IgD-negative memory B cell (primary cell): ENCODE measurements around the gene POLR3C. TPM values are rescaled to one million over a fixed set of nuclear protein-coding genes. Genes with fewer than 3 reads are reported as not detected.
A peak's percentile ranks its signal among the peaks of the same experiment; 100 is the strongest.

ENCODE experiments used
- H3K27ac Mint-ChIP-seq, 3 donors: one replicate each; pipeline ENCODE4 v1.8.0; 2020 to 2022; ENCODE audit warnings: mild to moderate bottlenecking in 3 of 3, mixed read lengths in 3 of 3, moderate library complexity in 1 of 3
- H3K27me3 Mint-ChIP-seq: one replicate; pipeline ENCODE4 v1.8.0; 2021; ENCODE audit warnings: mixed read lengths
- H3K36me3 Mint-ChIP-seq: one replicate; pipeline ENCODE4 v1.8.0; 2020; ENCODE audit warnings: mild to moderate bottlenecking, mixed read lengths
- H3K4me1 Mint-ChIP-seq, 3 donors: one replicate each; pipeline ENCODE4 v1.8.0; 2020 to 2022; ENCODE audit warnings: mixed read lengths in 3 of 3, mild to moderate bottlenecking in 1 of 3
- H3K4me3 Mint-ChIP-seq, 4 donors: one replicate each; pipeline ENCODE4 v1.8.0; 2020 to 2022; ENCODE audit warnings: mild to moderate bottlenecking in 4 of 4, mixed read lengths in 4 of 4, moderate library complexity in 3 of 4
- H3K9me3 Mint-ChIP-seq, 3 donors: one replicate each; pipeline ENCODE4 v1.8.0; 2020 to 2021; ENCODE audit warnings: mixed read lengths in 3 of 3, mild to moderate bottlenecking in 1 of 3
- polyA plus RNA-seq: library from polyadenylated mRNA; unstranded; fragments of 300-500 nt; fragmentation: Illumina TruSeq; gene quantifications from one replicate; pipeline ENCODE4 v1.2.3, GENCODE V29; 2021

The POLR3C gene
- polyA plus RNA-seq, 1 donor from 2014 or later, result 54.0 TPM

DNA sequence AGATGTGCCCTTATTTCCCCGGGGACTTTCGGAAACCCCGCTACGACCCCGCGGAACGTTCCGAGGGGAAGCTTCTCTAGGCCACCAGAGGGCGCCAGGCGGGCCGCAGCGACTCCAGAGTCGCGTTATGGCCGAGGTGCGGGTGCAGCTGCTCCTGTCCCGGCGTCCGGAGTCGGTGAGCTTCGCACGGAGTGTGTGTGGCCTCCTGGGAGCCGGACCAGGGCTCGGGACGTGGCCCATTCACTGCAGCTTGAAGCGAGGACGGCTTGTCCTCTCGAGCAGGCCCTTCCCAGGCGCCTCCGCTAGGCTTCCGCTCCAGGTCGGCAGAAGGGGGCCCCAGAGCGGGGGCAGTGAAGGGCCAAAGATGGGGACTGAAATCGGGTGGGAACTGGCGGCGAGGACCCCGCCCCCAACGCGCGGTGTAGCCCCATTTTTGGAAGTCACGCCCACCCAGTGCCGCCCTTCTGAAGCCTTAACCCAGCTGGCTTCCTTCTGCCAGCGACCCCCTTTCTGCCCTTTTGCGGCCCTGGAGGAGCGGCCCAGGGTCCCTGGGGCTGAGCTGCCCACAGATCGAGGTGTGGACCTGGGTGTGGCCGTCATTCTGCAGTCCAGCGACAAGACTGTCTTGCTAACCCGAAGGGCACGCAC is 21.6 kb downstream of the POLR3C start, which contains the start of gene NUDT17:
TSS of gene NUDT17 (plus strand) at position 117 of the 648 bp plus-strand sequence. CDS start at position 128, 11 bp downstream.
- Mint-ChIP-seq H3K4me1 (peaks cover 0 to 6% (median 5%) of the 10 kb centered on the region in 3 donors), H3K27ac (peak within 1 kb of the TSS; percentile 23 to 90 (median 59)), H3K9me3 (no peaks in the 10 kb centered on the region), H3K36me3 (peaks cover 4% of the 10 kb centered on the region), H3K27me3 (no peaks in the 10 kb centered on the region), H3K4me3 (peak within 1 kb of the TSS in 1 of 4 donors; percentile 56)

DNA sequence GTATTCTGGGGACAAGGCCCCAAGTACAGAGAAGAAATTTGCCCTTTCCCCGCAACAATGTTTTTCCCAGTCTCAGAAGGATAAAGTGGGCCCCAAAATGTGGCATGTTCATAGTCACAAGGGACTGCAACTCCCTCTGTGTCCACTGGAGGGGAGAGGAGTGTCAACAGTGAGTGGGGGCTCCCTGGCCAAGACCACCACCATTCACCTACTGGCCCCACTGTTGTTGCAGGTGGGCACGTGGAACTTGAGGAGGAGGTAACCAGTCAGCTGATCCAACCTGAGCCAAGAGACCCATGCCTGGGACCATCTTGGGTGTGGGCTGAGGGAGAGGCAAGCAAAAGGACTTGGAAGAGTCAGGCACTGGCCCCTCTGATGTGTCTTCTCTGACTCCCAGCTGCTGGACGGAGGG is 22.2 kb downstream of the POLR3C start:
- Mint-ChIP-seq H3K36me3 (peaks cover 4% of the 10 kb centered on the region), H3K4me1 (peaks cover 0 to 6% (median 5%) of the 10 kb centered on the region in 3 donors), H3K27ac (peak overlapping the region; percentile 23 to 90 (median 59)), H3K9me3 (no peaks in the 10 kb centered on the region), H3K27me3 (no peaks in the 10 kb centered on the region), H3K4me3 (peak overlapping the region in 1 of 4 donors; percentile 56)

DNA sequence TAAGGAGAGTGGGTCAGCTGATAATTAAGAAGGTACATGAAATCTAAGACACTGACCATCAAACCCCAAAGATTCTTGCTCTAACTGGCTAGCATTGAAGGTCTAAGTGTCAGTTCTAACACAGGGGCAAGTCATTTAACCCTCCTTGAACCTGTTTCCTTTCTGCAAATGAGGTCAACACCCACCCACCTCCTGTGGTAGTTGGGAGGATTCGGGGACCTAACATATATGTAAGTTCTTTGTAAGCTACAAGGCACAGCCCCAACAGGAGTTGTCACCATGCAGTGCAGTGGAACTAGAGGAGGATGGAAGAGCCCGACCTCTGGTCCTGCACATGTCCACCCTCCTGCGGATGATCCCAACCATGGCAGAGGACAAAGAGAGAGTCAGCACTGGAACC is 23.8 kb downstream of the POLR3C start:
- H3K27me3 Mint-ChIP-seq, result no peaks in the 10 kb centered on the region
- H3K4me1 Mint-ChIP-seq, result peaks cover 0 to 6% (median 5%) of the 10 kb centered on the region in 3 donors
- H3K27ac Mint-ChIP-seq, result no peak overlapping the region
- peaks cover 1% of the 10 kb centered on the region for H3K36me3 Mint-ChIP-seq
- H3K4me3 Mint-ChIP-seq, result peak overlapping the region in 1 of 4 donors; percentile 8
- H3K9me3 Mint-ChIP-seq, result no peaks in the 10 kb centered on the region

DNA sequence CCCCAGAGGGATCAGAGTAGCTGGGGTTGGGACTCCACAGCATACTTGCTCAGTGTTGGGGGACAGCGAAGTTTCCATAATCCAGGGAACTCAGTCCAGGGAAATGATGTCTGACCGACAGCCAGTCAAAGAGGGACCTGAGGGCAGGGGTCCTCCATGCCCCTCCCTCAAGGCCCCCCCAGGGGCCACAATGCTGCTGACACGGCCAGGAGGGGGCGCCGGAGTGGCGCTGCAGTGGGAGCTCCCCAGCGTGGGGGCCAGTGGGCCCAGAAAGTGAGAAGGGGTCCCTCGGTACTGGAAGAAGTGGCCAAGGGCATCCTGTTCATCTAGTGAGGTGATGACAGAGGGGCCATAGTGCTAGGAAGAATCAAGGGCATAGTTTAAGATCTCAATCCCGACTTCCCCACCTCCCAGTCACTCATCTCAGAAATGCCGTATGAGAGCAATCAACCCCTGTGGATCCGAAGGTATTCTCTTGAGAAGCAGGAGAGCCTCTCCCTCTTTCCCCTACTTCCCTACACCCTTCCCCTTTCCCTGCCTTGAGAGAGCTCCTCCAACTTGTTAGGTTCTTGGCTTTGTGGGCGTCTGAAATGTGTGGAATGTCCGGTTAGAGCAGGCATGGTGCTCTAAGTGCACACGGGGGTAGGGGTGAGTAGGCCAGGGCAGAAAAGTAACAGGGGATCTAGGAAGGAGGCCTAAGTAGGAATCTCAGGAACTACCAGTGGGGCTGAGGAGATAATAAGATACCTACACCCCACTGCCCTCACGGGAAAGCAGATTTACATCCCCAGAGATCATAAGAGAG is 25.6 kb downstream of the POLR3C start:
- peaks cover 1% of the 10 kb centered on the region for H3K36me3 Mint-ChIP-seq
- H3K4me1 Mint-ChIP-seq, result peaks cover 0 to 6% (median 5%) of the 10 kb centered on the region in 3 donors
- H3K27ac Mint-ChIP-seq, result peak overlapping the region in 1 of 3 donors; percentile 6
- H3K4me3 Mint-ChIP-seq, result no peak overlapping the region
- no peaks in the 10 kb centered on the region for H3K9me3 Mint-ChIP-seq
- H3K27me3 Mint-ChIP-seq, result no peaks in the 10 kb centered on the region

DNA sequence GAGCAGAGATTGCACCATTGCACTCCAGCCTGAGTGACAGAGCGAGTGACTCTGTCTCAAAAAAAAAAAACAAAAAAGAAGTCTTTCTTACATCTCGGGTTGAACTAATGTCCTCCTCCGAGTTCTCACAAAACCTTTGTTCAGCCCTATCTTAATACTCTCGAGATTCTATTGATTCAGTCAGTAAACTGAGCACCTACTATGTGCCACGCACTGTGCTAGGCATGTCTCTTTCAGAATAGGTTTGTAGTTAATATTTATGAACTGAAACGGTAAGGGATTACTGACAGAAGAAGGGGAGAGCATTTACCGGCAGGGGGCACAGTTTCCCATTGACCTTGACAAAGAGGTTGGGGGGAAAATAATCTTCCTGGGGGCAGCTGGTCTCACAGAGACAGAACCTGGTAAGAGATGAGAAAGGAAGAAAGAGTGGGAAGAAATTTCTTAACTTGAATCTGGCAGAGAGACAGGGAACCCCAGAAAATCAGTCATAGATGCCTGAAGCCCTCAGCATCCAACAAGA is 31.5 kb downstream of the POLR3C start:
- no peaks in the 10 kb centered on the region for H3K27me3 Mint-ChIP-seq
- no peaks in the 10 kb centered on the region for H3K9me3 Mint-ChIP-seq
- H3K36me3 Mint-ChIP-seq, result no peaks in the 10 kb centered on the region
- H3K4me1 Mint-ChIP-seq, result peaks cover 4 to 12% (median 9%) of the 10 kb centered on the region in 3 donors
- H3K4me3 Mint-ChIP-seq, result peak overlapping the region in 2 of 4 donors; percentile 7 to 99
- H3K27ac Mint-ChIP-seq, result peak overlapping the region in 2 of 3 donors; percentile 49 to 85

DNA sequence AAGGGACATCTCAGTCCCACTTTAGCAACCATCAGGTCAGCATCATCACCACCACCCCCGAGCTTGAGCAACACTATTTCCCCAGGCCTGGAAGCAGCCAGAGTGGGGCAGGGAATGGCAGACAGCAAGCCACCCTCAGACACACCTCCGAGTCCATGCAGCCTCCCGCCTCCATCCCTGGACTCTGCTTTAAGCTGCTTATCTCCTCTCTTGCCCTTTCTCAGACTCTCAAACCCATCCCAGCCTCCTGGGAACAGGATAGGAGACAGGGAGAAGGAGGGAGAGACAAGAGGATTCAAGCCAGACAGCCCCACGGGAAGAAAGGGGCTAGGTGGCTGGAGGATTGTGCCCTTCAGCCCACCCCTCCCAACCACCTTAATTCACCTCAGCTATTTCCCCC is 33.2 kb downstream of the POLR3C start:
- Mint-ChIP-seq H3K4me1 (peaks cover 4 to 12% (median 9%) of the 10 kb centered on the region in 3 donors), H3K27ac (peak overlapping the region in 1 of 3 donors; percentile 28), H3K36me3 (no peaks in the 10 kb centered on the region), H3K4me3 (peak overlapping the region in 2 of 4 donors; percentile 96 to 99), H3K9me3 (no peaks in the 10 kb centered on the region), H3K27me3 (no peaks in the 10 kb centered on the region)

DNA sequence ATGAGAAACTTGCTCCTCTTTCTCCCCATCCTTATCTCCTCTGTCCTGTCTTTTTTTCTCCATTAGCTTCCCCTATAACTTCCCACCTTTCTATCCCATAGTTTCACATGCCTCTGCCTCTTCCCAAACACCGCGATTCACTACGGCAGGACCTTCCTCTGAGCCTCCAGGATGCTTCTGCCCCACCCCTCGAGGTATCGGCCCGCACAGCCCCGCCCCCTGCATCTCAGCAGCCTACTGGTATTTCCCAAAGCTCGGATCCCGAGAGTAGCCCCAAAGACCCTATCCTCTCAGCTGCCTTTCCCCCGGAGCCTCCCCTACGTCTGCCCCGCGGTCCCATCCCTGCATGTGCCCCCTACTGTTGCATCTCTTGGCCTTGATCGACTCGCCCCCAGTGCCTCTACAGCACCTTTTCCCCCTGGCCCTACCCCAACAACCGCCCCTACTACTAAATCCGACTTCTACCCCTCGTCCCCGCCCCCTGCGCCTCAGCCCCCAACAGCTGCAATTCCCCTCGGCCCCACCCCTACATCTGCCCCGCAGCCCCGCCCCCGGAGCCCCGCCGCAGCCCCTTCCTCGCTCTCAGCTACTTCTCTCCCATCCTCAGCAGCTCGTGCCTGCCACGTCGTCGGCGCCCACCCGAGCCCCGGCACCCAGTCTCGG is 34.4 kb downstream of the POLR3C start:
- Mint-ChIP-seq H3K27ac (peak overlapping the region; percentile 84 to 96 (median 94)), H3K4me1 (peaks cover 4 to 12% (median 9%) of the 10 kb centered on the region in 3 donors), H3K4me3 (peak overlapping the region; percentile 96 to 99 (median 97)), H3K9me3 (no peaks in the 10 kb centered on the region), H3K36me3 (no peaks in the 10 kb centered on the region), H3K27me3 (no peaks in the 10 kb centered on the region)

DNA sequence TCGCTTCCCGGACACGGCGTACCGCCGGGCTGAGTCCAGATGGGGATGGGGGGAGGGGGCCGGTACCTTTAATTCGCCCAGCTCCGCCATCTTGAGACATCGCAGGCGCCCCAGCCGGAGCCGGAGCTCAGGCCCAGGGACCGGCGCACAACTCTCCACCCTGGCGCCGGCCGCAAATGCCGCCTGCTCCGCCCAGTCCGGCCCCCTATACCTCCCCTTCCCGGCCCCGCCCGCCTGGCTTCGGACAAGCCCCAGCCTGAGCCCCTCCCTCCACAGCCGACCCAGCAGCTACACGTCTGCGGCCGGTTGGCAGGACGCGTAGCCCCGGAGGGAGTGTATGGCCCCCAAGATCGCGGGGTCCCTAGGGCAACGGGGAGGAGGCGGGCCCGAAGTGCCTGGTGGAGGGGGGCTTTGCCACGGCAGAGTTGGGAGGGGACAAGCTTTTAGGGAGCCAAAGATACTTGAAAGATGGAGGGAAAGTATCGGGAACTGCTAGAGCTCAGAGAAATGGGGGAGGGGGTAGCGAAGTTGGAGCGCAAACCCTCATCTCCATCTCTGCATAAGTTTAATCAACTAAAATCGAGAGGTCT is 35.0 kb downstream of the POLR3C start, which contains the start of gene PIAS3:
TSS of gene PIAS3 (minus strand) at position 181 of the 590 bp plus-strand sequence. CDS start at position 90, 91 bp downstream.
- peak within 1 kb of the TSS; percentile 96 to 99 (median 97) for H3K4me3 Mint-ChIP-seq
- H3K27me3 Mint-ChIP-seq, result no peaks in the 10 kb centered on the region
- peak within 1 kb of the TSS; percentile 84 to 96 (median 94) for H3K27ac Mint-ChIP-seq
- no peaks in the 10 kb centered on the region for H3K9me3 Mint-ChIP-seq
- H3K36me3 Mint-ChIP-seq, result no peaks in the 10 kb centered on the region
- H3K4me1 Mint-ChIP-seq, result peaks cover 6 to 12% (median 9%) of the 10 kb centered on the region in 3 donors

DNA sequence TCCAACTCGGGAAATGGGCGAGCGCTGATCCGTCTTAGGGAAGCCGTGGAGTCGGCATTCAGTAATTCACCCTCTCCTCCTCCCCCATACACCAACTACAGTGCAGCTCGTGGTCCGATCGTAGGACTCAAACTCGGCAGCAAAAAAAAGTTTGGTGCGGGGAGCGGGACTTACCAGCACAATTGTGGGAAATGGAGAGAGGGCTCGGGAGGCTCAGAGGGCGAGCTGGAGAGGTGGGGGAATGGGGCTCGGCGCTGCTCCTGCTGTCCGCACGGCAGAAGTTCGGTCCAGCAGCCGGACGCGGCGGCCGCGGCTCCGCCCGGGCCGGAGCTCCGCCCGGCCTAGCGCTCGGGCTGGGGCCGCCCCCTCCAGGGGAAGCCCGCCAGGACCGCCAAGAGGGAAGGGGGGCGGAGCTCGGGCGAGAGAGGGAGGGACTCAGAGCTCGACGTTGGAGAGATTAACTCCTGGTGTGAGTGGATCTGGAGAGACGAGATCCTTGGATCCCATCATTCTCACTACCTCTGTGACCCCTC is 35.6 kb downstream of the POLR3C start:
- Mint-ChIP-seq H3K36me3 (no peaks in the 10 kb centered on the region), H3K9me3 (no peaks in the 10 kb centered on the region), H3K4me3 (peak overlapping the region; percentile 96 to 99 (median 97)), H3K27me3 (no peaks in the 10 kb centered on the region), H3K4me1 (peaks cover 6 to 12% (median 9%) of the 10 kb centered on the region in 3 donors), H3K27ac (peak overlapping the region; percentile 84 to 96 (median 94))

DNA sequence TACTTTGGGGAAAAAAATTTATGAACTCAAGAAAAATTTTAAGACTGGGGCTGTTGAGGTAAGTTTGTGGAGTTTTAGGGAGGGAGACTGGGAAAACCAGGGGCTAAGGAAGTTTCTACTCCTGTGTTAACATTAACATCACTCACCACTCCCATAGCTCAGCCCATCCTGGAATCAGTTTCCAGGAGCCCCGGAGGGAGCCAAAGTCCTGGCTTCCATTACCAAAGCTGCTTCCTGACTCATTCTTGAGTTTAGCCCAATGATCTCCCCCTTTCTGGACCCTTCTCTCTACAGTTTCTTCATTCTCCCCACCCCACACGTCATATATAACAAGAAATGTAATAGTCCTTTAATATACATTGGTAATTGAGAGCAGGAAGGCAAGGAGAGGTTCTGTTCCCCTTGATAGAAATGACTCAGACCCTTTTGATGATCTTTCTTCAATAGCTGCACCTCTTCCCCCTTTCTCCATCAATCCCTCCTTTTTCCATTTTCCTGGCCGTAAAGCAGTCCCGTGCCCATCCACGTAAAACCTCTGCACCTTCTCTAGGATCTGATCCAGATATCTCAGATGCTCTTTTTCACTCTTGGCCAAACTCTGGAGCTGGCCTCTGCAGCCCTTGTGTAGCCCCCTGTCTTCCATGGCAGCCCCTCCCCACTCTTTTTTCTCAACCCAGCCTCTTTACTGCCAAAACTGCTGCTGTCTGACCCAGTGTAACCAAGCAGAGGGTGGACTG is 39.5 kb downstream of the POLR3C start:
- Mint-ChIP-seq H3K4me1 (peaks cover 2 to 7% (median 3%) of the 10 kb centered on the region in 3 donors), H3K4me3 (peak overlapping the region in 1 of 4 donors; percentile 75), H3K27ac (peak overlapping the region in 1 of 3 donors; percentile 31), H3K27me3 (peaks cover 1% of the 10 kb centered on the region), H3K9me3 (no peaks in the 10 kb centered on the region), H3K36me3 (no peaks in the 10 kb centered on the region)

DNA sequence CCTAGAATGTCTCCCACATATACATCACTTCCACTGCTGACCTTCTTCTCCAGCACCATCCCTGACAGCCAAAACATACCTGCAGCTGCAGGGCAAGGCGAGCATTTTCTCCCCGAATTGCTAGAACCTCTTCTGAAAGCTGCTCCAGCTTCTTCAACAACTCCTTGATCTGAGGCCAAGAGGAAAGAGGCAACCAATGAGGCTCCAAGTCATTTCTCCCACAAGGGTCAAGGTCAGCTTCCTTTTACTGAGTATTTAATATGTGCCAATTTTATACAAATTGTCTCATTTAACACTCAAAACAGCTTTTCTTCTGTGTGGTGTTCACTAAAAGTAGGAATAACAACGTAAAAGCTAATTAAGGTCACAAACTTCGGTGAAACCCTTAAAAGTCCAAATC is 44.2 kb downstream of the POLR3C start:
- Mint-ChIP-seq H3K9me3 (no peaks in the 10 kb centered on the region), H3K4me3 (no peak overlapping the region), H3K27me3 (peaks cover 4% of the 10 kb centered on the region), H3K36me3 (no peaks in the 10 kb centered on the region), H3K4me1 (peaks cover 5 to 16% (median 6%) of the 10 kb centered on the region in 3 donors), H3K27ac (no peak overlapping the region)

DNA sequence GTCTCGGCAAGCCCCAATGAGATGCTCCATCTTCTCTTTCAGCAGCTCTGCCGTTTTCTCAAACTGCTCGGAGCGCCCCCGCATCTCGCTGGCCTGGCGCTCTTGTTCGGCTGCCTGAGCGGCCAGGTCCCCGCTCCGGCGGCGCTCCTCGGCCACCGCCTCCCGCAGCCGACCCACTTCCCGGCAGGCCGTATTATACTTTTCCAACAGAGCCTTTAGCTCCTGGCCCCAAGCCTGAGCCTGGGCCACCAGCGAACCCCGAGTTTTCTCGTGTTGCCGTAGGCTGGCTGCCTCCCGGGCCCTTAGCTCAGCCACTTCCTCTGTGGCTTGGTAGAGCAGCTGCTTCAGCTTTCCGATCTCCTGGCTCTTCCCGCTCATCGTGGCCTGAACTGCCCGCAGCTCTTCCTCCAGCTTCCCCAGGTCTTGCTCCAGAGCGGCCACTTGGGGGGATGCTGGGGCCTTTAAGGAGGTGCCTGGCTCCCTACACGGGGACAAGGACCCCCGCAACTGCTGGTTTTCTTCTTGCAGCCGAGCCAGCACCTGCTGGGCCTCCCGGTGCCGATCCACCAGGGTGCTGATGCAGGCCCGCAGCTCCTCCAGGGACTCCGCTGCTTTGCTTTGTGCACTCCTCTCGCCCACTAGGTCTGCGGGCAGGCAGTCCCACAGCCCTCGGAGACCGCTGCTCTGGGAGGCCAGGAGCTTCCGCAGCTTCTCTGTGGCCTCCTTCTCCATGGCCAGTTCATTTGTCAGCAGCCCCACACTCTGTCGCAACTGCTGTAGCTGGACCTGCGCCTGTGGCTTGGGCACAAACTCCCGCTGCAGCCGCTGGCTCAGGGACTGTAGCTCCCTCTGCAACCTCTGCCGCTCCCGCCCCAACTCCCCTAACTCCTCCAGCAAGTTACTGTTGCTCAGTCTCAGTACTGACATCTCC is 48.3 kb downstream of the POLR3C start:
- Mint-ChIP-seq H3K27me3 (peaks cover 11% of the 10 kb centered on the region), H3K27ac (peak overlapping the region in 2 of 3 donors; percentile 15 to 75), H3K36me3 (no peaks in the 10 kb centered on the region), H3K4me1 (peaks cover 5 to 16% (median 7%) of the 10 kb centered on the region in 3 donors), H3K4me3 (peak overlapping the region; percentile 60 to 92 (median 84)), H3K9me3 (no peaks in the 10 kb centered on the region)
